NCI-H2029 treated with DMSO at 0.1 percent for 48 hours (cell line): ENCODE results near the gene UTP11.

ENCODE experiments used
- DNase-seq: peaks from one replicate; lab custom pipeline; 2025; lab: John Stamatoyannopoulos, UW

Gene UTP11

GRCh38 chr1:38003261-38004250 lies 9.0 kb upstream of the UTP11 start:
- DNase-seq = no peak

GRCh38 chr1:38004284-38005108 lies 8.0 kb upstream of the UTP11 start:
- no peak for DNase-seq

- no peak for DNase-seq
Observed at GRCh38 chr1:38005195-38006007, 7.1 kb upstream of the UTP11 start, which contains the start of gene FHL3. FHL3 (minus strand) TSS chr1:38005514; CDS start chr1:37999412, 6,102 bp downstream.

GRCh38 chr1:38006008-38006828 lies 6.3 kb upstream of the UTP11 start:
- DNase-seq = no peak

GRCh38 chr1:38009088-38009840 lies 3.3 kb upstream of the UTP11 start:
- no peak for DNase-seq

- no peak for DNase-seq
Observed at GRCh38 chr1:38009841-38010180, 2.7 kb upstream of the UTP11 start.

GRCh38 chr1:38013227-38013622 lies 691 bp downstream of the UTP11 start:
- no peak for DNase-seq

GRCh38 chr1:38014171-38014570 lies 1.6 kb downstream of the UTP11 start:
- DNase-seq = no peak

- DNase-seq = no peak
Observed at GRCh38 chr1:38014724-38015424, 2.3 kb downstream of the UTP11 start.

GRCh38 chr1:38015978-38016725 lies 3.6 kb downstream of the UTP11 start:
- no peak for DNase-seq

GRCh38 chr1:38018864-38019343 lies 6.4 kb downstream of the UTP11 start:
- DNase-seq = no peak

GRCh38 chr1:38020396-38020795 lies 7.9 kb downstream of the UTP11 start:
- no peak for DNase-seq

GRCh38 chr1:38021969-38022368 lies 9.4 kb downstream of the UTP11 start:
- DNase-seq = no peak

- no peak for DNase-seq
Observed at GRCh38 chr1:38022810-38023209, 10.3 kb downstream of the UTP11 start.

GRCh38 chr1:38025233-38025632 lies 12.7 kb downstream of the UTP11 start:
- DNase-seq = no peak

- DNase-seq = no peak
Observed at GRCh38 chr1:38025664-38026063, 13.1 kb downstream of the UTP11 start.

- peak; percentile 87 for DNase-seq
Observed at GRCh38 chr1:38026592-38027200, 14.2 kb downstream of the UTP11 start.
